SK-N-SH (cell line): ENCODE data around the gene HSPA9. TPM values are rescaled to one million over a fixed set of nuclear protein-coding genes. Genes with fewer than 3 reads are reported as not detected.

ENCODE experiments used
- CTCF ChIA-PET: fragments of 300-600, 350-600 bp; formaldehyde crosslinking; extraction: SDS; loops from one replicate; lab custom pipeline; 2021; lab: Yijun Ruan, JAX
- POLR2A ChIA-PET: fragments of 350-600 bp; sonication (Branson Sonifier 250); formaldehyde crosslinking; extraction: SDS; loops from one replicate; lab custom pipeline; 2020; ENCODE audit warnings: antibody characterized with exemption, inconsistent platforms; lab: Yijun Ruan, JAX
- DNase-seq: peaks from one replicate; pipeline ENCODE4 v3.0.0; 2012
- H2AFZ ChIP-seq: fragments of 200-600 bp; sonication (generic); 2 replicates; pipeline ENCODE4 v1.8.1; 2016; ENCODE audit warnings: antibody characterized with exemption, mild to moderate bottlenecking, low read depth
- H3F3A ChIP-seq: fragments of 200-600 bp; sonication (generic); replicated peaks from 2 replicates; pipeline ENCODE3; 2016; ENCODE audit warnings: antibody characterized with exemption, mild to moderate bottlenecking; ENCODE audit not compliant: insufficient read depth
- H3K27ac ChIP-seq, 2 experiments: fragments of 200-500 bp in 1 of 2; fragments of 200-600 bp in 1 of 2; sonication (Bioruptor generic) in 1 of 2; sonication (generic), shearing (Covaris generic) in 1 of 2; 2 replicates each; pipeline versions ENCODE4 v1.5.1 to v1.6.1; 2014 to 2016; ENCODE audit warnings: low read depth in 2 of 2, inconsistent platforms in 1 of 2, low read length in 1 of 2, mild to moderate bottlenecking in 1 of 2, mixed read lengths in 1 of 2
- H3K27me3 ChIP-seq: fragments of 200-600 bp; sonication (generic), shearing (Covaris generic); 2 replicates; pipeline ENCODE4 v1.6.1; 2016; ENCODE audit warnings: mixed run types; ENCODE audit not compliant: insufficient read depth
- H3K36me3 ChIP-seq, 2 experiments: fragments of 200-500 bp in 1 of 2; fragments of 200-600 bp in 1 of 2; sonication (Bioruptor generic) in 1 of 2; sonication (generic) in 1 of 2; replicated peaks in 1 of 2; 2 replicates each; pipeline versions ENCODE3 to v1.5.1; 2014 to 2016; ENCODE audit warnings: low read length in 1 of 2, mild to moderate bottlenecking in 1 of 2; ENCODE audit not compliant: insufficient read depth in 2 of 2, control insufficient read depth in 1 of 2
- H3K4me1 ChIP-seq, 2 experiments: fragments of 200-500 bp in 1 of 2; fragments of 200-600 bp in 1 of 2; sonication (Bioruptor generic) in 1 of 2; sonication (generic), shearing (Covaris generic) in 1 of 2; 2 replicates each; pipeline versions ENCODE4 v1.5.1 to v1.6.1; 2014 to 2016; ENCODE audit warnings: low read depth in 1 of 2, low read length in 1 of 2, mixed run types in 1 of 2; ENCODE audit not compliant: insufficient read depth in 2 of 2, control insufficient read depth in 1 of 2
- H3K4me2 ChIP-seq: fragments of 200-600 bp; sonication (generic), shearing (Covaris generic); 2 replicates; pipeline ENCODE4 v1.6.1; 2017; ENCODE audit warnings: mixed run types
- H3K4me3 ChIP-seq, 2 experiments: fragments of 200-500 bp in 1 of 2; fragments of 200-600 bp in 1 of 2; sonication (Bioruptor generic) in 1 of 2; sonication (generic), shearing (Covaris generic) in 1 of 2; 2 replicates each; pipeline versions ENCODE4 v1.5.1 to v1.8.1; 2014 to 2016; ENCODE audit warnings: low read depth in 2 of 2, inconsistent platforms in 1 of 2, low read length in 1 of 2, mild to moderate bottlenecking in 1 of 2, mixed read lengths in 1 of 2, moderate library complexity in 1 of 2
- H3K79me2 ChIP-seq: fragments of 200-600 bp; sonication (generic); 2 replicates; pipeline ENCODE4 v1.8.1; 2017; ENCODE audit warnings: mild to moderate bottlenecking; ENCODE audit not compliant: insufficient read depth
- H3K9ac ChIP-seq: fragments of 200-600 bp; sonication (generic); 2 replicates; pipeline ENCODE4 v1.6.1; 2017; ENCODE audit warnings: mixed run types
- H3K9me2 ChIP-seq: fragments of 200-600 bp; sonication (generic); 2 replicates; pipeline ENCODE4 v1.6.1; 2017; ENCODE audit warnings: mixed run types
- H3K9me3 ChIP-seq: fragments of 200-600 bp; sonication (generic); 2 replicates; pipeline ENCODE4 v1.6.1; 2017; ENCODE audit warnings: mixed run types, mild to moderate bottlenecking, moderate library complexity
- H4K20me1 ChIP-seq: fragments of 200-600 bp; sonication (generic); 2 replicates; pipeline ENCODE4 v1.6.1; 2017; ENCODE audit warnings: mild to moderate bottlenecking, mixed run types; ENCODE audit not compliant: insufficient read depth
- CTCF ChIP-seq: fragments of 200-600 bp; sonication (generic); IDR thresholded peaks from 2 replicates; pipeline ENCODE4 v1.6.1; 2017; ENCODE audit warnings: antibody characterized with exemption, mild to moderate bottlenecking, moderate library complexity
- EP300 ChIP-seq, 2 experiments: IDR thresholded peaks; 2 replicates each; pipeline versions ENCODE4 v1.4.0 to v1.6.1; 2012; ENCODE audit warnings: borderline replicate concordance in 1 of 2, low read depth in 1 of 2, low read length in 1 of 2
- EZH2phosphoT487 ChIP-seq: fragments of 200-600 bp; sonication (generic); IDR thresholded peaks from 2 replicates; pipeline ENCODE4 v1.6.1; 2017; ENCODE audit warnings: low read depth, mixed run types, mild to moderate bottlenecking, antibody characterized with exemption, moderate library complexity, borderline replicate concordance
- FOSL2 ChIP-seq: IDR thresholded peaks from 2 replicates; pipeline ENCODE4 v1.4.0; 2012; ENCODE audit warnings: low read depth, mild to moderate bottlenecking, moderate library complexity, borderline replicate concordance
- FOXJ3 ChIP-seq: sonication (generic); formaldehyde crosslinking; IDR thresholded peaks from 2 replicates; pipeline ENCODE4 v1.5.1; 2020; ENCODE audit warnings: mild to moderate bottlenecking, missing genetic modification reagents
- FOXM1 ChIP-seq: IDR thresholded peaks from 2 replicates; pipeline ENCODE4 v1.4.0; 2012; ENCODE audit warnings: low read depth, mild to moderate bottlenecking
- GABPA ChIP-seq: IDR thresholded peaks from 2 replicates; pipeline ENCODE4 v1.4.0; 2012; ENCODE audit warnings: low read depth, mild to moderate bottlenecking
- MAX ChIP-seq: IDR thresholded peaks from 2 replicates; pipeline ENCODE4 v1.4.0; 2012; ENCODE audit warnings: low read depth
- MEF2A ChIP-seq: IDR thresholded peaks from 2 replicates; pipeline ENCODE4 v1.4.0; 2012; ENCODE audit warnings: low read depth, borderline replicate concordance
- NFIC ChIP-seq: IDR thresholded peaks from 2 replicates; pipeline ENCODE4 v1.4.0; 2012; ENCODE audit warnings: borderline replicate concordance
- PBX3 ChIP-seq: IDR thresholded peaks from 2 replicates; pipeline ENCODE4; 2012
- POLR2AphosphoS5 ChIP-seq: IDR thresholded peaks from 2 replicates; pipeline ENCODE4 v1.6.1; 2012; ENCODE audit warnings: low read depth, low read length
- REST ChIP-seq: IDR thresholded peaks from 2 replicates; pipeline ENCODE4 v1.6.1; 2012; ENCODE audit warnings: mild to moderate bottlenecking, low read depth, low read length, moderate library complexity
- RFX5 ChIP-seq: IDR thresholded peaks from 2 replicates; pipeline ENCODE4 v1.6.1; 2012; ENCODE audit warnings: mild to moderate bottlenecking, improper control_type of control experiment, low read length
- SIN3A ChIP-seq: IDR thresholded peaks from 2 replicates; pipeline ENCODE4 v1.6.1; 2012; ENCODE audit warnings: low read depth, mild to moderate bottlenecking, low read length, moderate library complexity, borderline replicate concordance
- USF1 ChIP-seq: IDR thresholded peaks from 2 replicates; pipeline ENCODE4 v1.4.0; 2012; ENCODE audit warnings: low read depth, borderline replicate concordance
- ZBTB33 ChIP-seq: IDR thresholded peaks from 2 replicates; pipeline ENCODE4 v1.4.0; 2012; ENCODE audit warnings: low read depth, borderline replicate concordance
- WGBS: methylation state at CpG from one replicate; pipeline ENCODE4 v1.1.6; 2017; ENCODE audit warnings: low lambda C conversion rate; 5-methylcytosine and 5-hydroxymethylcytosine counted together
- polyA plus RNA-seq, 3 experiments: library from polyadenylated mRNA; depleted of rRNA; stranded (reverse); fragments of >200 nt; gene quantifications; 2 replicates each; pipeline ENCODE4 v1.2.3, GENCODE V29; 2012

Gene HSPA9
- polyA plus RNA-seq, 1 of the 3 experiments (the other 2 are of a cell fraction), result 153 TPM

GRCh38 chr5:138538943-138539627 is 36.1 kb downstream of the HSPA9 start:
- no peak overlapping the region for H3K4me3 ChIP-seq
- H3K4me2 ChIP-seq, result no peak overlapping the region
- H3F3A ChIP-seq, result no peaks in the 10 kb centered on the region
- no peak overlapping the region for H3K27ac ChIP-seq
- H3K9ac ChIP-seq, result no peak overlapping the region
- H2AFZ ChIP-seq, result no peak overlapping the region
- no peaks in the 10 kb centered on the region for H3K27me3 ChIP-seq
- peaks cover 26 to 52% of the 10 kb centered on the region in 2 experiments for H3K36me3 ChIP-seq
- H3K4me1 ChIP-seq, result peaks cover 11 to 12% of the 10 kb centered on the region in 2 experiments
- TF ChIP-seq GABPA, result no peak
- no peak for TF ChIP-seq PBX3
- TF ChIP-seq MAX, result no peak
- no peak for TF ChIP-seq SIN3A
- TF ChIP-seq CTCF, result no peak
- TF ChIP-seq FOXJ3 (CRISPR knock-in tag), result no peak
- no peak for TF ChIP-seq FOXM1
- TF ChIP-seq USF1, result no peak
- no peak for TF ChIP-seq FOSL2
- no peak for TF ChIP-seq EP300 (IDR thresholded peaks at IDR 0.05; ENCODE audit: borderline replicate concordance in 1 of 2, low read depth in 1 of 2, low read length in 1 of 2)
- no peak for TF ChIP-seq ZBTB33
- no peak for TF ChIP-seq POLR2AphosphoS5
- no peak for TF ChIP-seq EZH2phosphoT487
- no peak for TF ChIP-seq RFX5
- TF ChIP-seq MEF2A, result no peak
- no peak for TF ChIP-seq NFIC
- TF ChIP-seq REST, result no peak
- WGBS, result 90% methylated on average over 2 of the region's 2 CpGs
- H3K9me2 ChIP-seq, result no peaks in the 10 kb centered on the region
- peaks cover 76% of the 10 kb centered on the region for H4K20me1 ChIP-seq
- POLR2A ChIA-PET, result no interaction called here
- no peaks in the 10 kb centered on the region for H3K9me3 ChIP-seq
- peaks cover 96% of the 10 kb centered on the region for H3K79me2 ChIP-seq
- no peak for DNase-seq
- CTCF ChIA-PET, result interaction anchor here (0.6 to 1.1 kb wide), 2 partner anchors 10 to 541 kb away, joined by 3 to 4 read pairs; no protein-coding TSS in a partner anchor
